ENCODE results near the gene TMIE. TPM values are rescaled to one million over a fixed set of nuclear protein-coding genes. Genes with fewer than 3 reads are reported as not detected.
"Not testable (repeated sequence)": the region's sequence is repeated elsewhere in the genome, so short reads cannot be mapped to it uniquely, and the experiment has no call there.

The TMIE gene
- total and polyA plus RNA-seq, 2 of the 4 experiments (the other 2 are of a cell fraction) = 0.12 TPM; not detected in 1

GRCh38 chr3:46737329-46737731, 36.1 kb downstream of the TMIE start (continued):
- TF ChIP-seq SMC3 (IDR thresholded peaks at IDR 0.05; ENCODE audit: low read depth, low read length) = no peak
- TF ChIP-seq CHD1 (IDR thresholded peaks at IDR 0.05; ENCODE audit: low read depth, low read length) = no peak

- dilution Hi-C loops (cut with HindIII; ENCODE audit: low sequenced_read_pairs, unreplicated experiment); ATAC-seq (ENCODE audit: low read depth); H3K56ac ChIP-seq (ENCODE audit: extremely low read depth, insufficient read depth, low read length); H2AK9ac ChIP-seq (replicated peaks; ENCODE audit: low read depth, low read length, poor library complexity); H3K9ac ChIP-seq (ENCODE audit: low read depth, low read length); H3K4me2 ChIP-seq (ENCODE audit: low read depth, low read length); H3K36me3 ChIP-seq (ENCODE audit: control insufficient read depth, insufficient read depth, low read length); H3K9me3 ChIP-seq (ENCODE audit: control insufficient read depth, insufficient read depth, low read length); H4K91ac ChIP-seq (ENCODE audit: insufficient read depth, low read depth, low read length); BruUV-seq (replicated peaks); H3K4me1 ChIP-seq (ENCODE audit: control insufficient read depth, insufficient read depth, low read length); POLR2A ChIA-PET (ENCODE audit: unreplicated experiment); H3K27ac ChIP-seq (ENCODE audit: insufficient read depth, low read length); H2BK20ac ChIP-seq (ENCODE audit: low read depth, low read length); H3K4me3 ChIP-seq (ENCODE audit: insufficient read depth, low read depth, low read length); H3K4ac ChIP-seq (ENCODE audit: low read depth, low read length); H3K23ac ChIP-seq (ENCODE audit: low read depth, low read length); H4K20me1 ChIP-seq (ENCODE audit: insufficient read depth, low read length); H3K18ac ChIP-seq (ENCODE audit: low read depth, low read length); DNase-seq; H4K8ac ChIP-seq (ENCODE audit: low read depth in 2 of 2, low read length in 2 of 2); H3K9me1 ChIP-seq (ENCODE audit: insufficient read depth, low read length); H2BK120ac ChIP-seq (ENCODE audit: low read depth, low read length); CTCF ChIA-PET; H2BK5ac ChIP-seq (ENCODE audit: low read depth, low read length, poor library complexity, severe bottlenecking); H4K5ac ChIP-seq (ENCODE audit: low read depth, low read length); H3K14ac ChIP-seq (replicated peaks; ENCODE audit: low read depth, low read length); H2AFZ ChIP-seq (replicated peaks; ENCODE audit: low read length, poor library complexity); H2BK15ac ChIP-seq (ENCODE audit: low read depth, low read length); H3K79me1 ChIP-seq (ENCODE audit: low read depth in 1 of 2, low read length in 2 of 2); in situ Hi-C loops (cut with MboI; ENCODE audit: low sequenced_read_pairs); intact Hi-C loops (cut with micrococcal nuclease); H2AK5ac ChIP-seq (ENCODE audit: low read depth, low read length): not testable (repeated sequence)
- H3K27me3 ChIP-seq (ENCODE audit: control insufficient read depth, insufficient read depth, low read length) = peaks cover 32% of the 10 kb centered on the region
- no CpG with 5 or more reads among the region's 3 CpGs for WGBS, 2 experiments (ENCODE audit: extremely low coverage in 2 of 2, insufficient read length in 1 of 2)
Measured at GRCh38 chr3:46739565-46739964, 38.4 kb downstream of the TMIE start.

Measured in IMR-90 (cell line).